LoVo (cell line): ENCODE data around the gene OTUD5.
A peak's percentile ranks its signal among the peaks of the same experiment; 100 is the strongest.
"Not testable (repeated sequence)": the region's sequence is repeated elsewhere in the genome, so short reads cannot be mapped to it uniquely, and the experiment has no call there.

Experiments
- DNase-seq: peaks from one replicate; pipeline ENCODE4 v3.0.0-alpha.2; 2016; ENCODE audit warnings: low spot score

The OTUD5 gene, protein sequence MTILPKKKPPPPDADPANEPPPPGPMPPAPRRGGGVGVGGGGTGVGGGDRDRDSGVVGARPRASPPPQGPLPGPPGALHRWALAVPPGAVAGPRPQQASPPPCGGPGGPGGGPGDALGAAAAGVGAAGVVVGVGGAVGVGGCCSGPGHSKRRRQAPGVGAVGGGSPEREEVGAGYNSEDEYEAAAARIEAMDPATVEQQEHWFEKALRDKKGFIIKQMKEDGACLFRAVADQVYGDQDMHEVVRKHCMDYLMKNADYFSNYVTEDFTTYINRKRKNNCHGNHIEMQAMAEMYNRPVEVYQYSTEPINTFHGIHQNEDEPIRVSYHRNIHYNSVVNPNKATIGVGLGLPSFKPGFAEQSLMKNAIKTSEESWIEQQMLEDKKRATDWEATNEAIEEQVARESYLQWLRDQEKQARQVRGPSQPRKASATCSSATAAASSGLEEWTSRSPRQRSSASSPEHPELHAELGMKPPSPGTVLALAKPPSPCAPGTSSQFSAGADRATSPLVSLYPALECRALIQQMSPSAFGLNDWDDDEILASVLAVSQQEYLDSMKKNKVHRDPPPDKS

DNA sequence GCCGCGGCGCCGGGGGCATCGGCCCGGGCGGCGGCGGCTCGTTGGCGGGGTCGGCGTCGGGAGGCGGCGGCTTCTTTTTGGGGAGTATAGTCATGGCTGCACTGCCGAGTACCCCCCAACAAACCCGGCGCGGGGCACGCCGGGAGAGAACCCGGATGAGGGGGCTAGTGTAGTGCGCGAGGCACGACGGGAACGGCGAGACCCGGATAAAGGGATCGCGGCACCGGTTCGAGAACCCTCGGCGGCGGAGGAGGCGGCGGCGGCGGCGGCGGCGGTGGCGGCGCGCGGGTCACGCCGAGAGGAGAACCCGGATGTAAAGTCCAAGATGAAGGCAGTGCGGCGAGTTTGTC lies at the start of gene OTUD5:
OTUD5 (minus strand) TSS at position 131 of the 350 bp plus-strand sequence; CDS start at position 94, 37 bp downstream.
- no peak for DNase-seq

DNA sequence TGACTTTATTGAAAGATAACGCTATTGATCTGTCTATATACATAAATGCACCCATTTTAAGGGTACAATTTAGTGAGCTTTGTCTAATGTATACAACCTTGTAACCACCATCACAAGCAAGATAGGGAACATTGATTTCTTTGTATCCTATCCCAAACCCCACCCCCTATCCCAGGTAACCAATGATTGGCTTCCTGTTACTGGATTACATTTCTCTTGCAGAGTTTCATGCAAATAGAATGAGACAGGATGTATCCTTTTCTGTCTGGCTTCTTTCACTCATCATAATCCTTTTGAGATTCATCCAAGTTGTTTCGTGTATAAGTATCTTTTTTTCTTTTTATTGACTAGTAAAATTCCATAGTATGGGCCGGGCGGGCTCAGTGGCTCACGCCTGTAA lies 46.3 kb upstream of the OTUD5 start:
- DNase-seq: peak; percentile 1

DNA sequence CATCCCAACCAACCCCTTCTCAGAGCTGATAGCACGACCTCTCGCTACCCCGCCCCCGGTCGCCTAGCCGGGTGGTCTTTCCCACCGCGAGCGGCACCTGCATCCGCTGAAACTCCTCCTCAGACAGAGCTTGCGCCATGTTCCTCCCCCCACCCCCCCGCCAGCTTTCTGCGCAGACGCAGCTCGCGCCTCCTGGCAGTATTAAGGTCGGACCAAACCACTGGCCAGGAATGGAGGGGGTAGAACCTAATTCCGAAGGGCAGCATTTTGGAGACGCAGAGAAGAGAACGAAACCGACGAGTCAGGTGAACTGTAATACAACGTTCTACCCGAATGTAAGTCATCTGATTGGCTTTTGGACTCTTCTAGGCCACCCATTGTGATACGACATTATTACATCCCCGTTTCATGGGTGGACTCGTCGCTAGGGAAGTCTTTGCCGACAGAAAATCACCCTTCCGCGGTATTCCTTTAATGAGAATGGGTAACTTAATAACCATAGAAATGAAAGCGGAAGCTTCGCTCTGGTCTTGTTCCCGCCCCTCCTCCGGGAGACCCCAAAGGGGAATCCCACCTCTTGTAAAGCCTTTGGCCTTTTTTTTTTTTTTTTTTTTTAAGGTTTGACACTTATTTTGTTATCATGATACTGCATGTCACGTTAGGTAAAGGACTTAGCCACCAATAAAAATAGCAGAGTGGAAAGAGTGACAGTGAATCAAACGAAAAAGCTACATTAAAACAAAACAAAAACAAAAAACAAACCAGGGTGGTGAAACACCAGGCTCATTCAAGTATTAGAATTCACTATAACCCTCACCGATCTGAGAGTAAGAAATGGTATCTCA lies 44.9 kb upstream of the OTUD5 start, which contains the start of gene GRIPAP1:
GRIPAP1 (minus strand) TSS at position 174 of the 845 bp plus-strand sequence; CDS start at position 139, 35 bp downstream.
- DNase-seq: peak; percentile 80

DNA sequence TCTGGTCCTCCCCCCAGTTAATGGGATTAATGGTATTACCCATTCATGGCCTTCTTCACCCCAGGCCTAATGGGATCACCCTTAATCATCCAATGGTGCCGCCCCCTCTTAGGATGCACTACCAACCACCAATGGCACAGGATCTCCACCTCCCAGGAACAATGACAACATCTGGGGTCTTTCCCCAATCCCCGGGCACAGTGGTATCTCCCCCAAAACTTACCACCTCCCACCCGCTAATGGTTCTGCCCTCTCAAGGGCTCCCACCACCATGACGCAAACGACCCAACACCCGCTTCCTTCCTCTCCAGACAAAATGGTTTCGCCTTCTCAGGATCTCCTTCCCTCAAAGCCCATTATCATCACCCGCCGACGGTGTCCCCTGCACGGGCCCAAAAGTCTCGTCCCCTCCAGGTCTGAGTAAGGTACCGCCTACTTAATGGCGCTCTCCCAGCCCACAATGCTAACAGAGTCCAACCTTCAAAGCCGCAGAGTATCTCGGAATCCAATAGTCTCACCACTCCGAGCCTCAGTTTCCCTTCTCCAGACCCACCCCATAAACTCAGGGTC lies 44.2 kb upstream of the OTUD5 start:
- peak; percentile 1 for DNase-seq

DNA sequence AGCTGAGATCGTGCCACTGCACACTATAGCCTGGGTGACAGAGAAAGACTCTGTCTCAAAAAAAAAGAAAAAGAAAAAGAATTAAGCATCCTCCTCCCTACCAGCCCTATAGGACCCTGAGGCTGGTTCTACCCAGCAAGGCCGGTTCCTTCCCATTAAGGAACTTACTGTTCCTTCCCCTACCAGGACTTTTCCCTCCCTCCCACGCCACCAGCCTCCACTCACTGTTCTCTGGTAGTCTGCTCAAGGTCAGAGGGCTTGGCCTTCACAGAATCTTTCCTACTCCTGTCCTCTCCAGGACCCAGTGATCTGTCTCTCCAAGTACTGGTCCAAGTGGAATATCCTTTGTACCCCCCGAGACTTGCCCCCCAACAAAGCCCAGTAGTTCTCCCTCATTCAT lies 43.2 kb upstream of the OTUD5 start:
- no peak for DNase-seq

DNA sequence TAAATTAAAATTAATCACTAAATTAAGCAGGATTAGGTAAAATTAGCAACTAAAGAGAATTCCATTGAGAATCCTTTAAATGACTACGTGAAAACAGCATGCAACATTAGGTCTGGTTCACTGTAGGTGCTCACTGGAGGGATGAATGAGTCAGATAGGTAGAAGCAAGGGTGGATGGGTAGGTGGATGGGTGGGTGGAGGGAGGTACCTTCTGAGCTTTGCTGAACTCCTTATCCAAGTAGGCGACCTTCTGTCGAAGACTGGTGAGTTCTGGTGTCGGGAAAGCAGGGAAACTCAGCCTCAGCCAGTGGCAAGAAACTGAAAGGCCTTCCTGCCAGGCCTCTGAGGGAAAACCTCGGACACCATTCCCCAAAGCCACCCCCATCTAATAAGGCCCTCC lies 41.6 kb upstream of the OTUD5 start:
- DNase-seq: no peak

DNA sequence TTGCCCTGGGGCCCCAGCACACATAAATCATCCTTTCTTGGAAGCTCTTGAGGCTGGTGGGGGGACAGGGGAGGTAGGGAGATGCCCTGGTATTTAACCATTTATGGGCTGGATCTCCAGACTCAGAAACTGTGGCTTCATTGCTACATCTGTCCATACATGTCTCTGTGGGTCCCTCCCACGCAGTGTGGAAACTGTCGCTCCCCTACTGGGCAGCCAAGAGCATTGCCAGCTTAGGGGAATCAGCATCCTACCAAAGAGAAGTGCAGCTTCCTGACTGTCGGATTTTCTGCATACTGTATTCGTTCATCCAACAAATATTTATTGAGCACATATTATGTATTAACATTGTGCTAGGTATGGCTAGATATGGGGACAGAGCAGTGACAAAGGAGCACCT lies 41.0 kb upstream of the OTUD5 start:
- DNase-seq: no peak

DNA sequence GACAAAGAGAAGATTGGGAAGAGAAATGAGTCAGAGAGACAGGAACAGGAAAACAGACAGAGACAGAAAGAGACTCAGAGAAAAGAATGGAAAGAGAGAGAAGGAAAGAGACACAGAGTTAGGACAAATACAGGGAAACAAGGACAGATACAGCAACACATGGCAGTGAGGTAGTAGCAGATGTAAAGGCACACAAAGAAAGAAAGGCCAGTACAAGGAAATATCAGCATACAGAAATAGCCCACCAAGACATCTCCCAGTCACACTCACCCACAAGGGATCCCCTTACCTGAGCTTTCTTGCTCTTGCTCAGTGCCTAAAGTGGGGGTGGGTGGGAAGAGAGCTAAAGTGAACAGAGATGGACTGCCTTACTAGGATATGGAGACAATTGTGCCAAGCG lies 40.5 kb upstream of the OTUD5 start:
- no peak for DNase-seq

DNA sequence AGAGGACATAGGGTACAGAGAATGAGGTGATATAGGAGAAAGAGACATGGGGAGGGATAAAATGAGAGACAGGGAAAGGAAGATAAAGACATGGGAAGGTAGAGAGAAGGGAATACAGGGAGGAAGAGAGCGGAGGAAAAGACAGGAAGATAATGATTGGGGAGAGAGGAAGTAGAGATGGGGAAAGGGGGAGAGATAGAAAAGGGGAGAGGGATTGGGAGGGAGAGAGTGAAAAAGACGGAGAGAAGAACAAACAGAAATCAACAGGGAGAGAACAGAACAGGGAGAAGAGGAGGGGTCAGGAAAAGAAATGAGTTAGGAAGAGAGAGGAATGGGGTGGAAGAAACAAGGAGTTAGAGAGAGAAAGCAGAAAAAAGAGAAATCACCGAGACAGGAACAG lies 40.0 kb upstream of the OTUD5 start:
- no peak for DNase-seq

DNA sequence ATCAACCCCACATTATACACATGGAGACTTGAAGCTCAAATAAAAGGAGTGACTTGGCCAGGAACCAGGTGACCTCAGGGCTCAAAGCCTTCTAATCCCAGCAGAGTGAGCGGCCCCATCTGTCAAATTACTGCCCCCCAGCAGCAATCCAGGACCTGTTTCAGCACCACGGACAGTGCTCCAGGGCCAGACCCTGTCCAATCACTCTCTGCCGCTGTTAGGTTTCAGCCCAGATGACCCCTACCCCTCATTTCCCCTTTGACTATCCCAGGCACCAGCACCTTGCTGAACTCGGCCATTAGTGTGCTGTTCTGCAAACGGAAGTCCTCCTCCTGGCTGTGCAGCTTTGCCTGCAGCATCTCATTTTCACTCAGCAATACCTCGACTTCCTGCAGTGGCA lies 39.6 kb upstream of the OTUD5 start:
- DNase-seq: no peak

DNA sequence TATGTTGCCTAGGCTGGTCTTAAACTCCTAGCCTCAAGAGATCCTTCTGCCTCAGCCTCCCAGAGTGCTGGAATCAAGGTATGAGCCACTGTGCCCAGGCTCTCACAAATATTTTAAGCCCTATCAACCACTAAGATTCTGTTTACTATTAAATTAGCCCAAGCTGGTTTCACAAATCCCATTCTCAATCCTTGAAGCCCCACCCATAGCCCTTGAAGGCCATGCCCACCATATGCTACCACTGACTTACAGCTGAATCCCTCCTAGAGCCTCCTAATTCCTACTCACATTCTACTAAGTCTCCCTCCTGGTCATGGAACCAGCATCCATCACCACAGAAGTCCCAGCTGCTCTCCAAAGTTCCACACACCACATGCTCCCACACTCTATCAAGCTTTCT lies 34.9 kb upstream of the OTUD5 start:
- DNase-seq: no peak

DNA sequence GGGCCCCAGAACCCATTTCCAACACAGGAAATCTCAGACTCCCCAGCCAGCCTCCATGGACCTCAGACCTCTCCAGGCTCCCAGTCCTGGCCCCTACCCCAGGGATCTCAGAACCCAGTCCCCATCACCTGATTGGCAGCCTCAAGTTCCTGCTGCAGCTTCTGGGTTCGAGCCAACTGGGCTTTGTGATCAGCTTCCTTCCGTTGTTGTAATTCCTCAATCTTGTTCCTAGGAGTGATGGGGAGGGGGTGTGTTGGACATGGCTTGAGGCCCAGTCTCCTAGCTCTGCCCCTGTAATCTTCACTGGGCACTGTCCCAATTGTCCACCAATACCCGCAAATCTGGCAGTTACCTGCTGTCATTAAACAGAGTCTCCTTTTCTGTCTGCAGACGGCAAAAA lies 32.1 kb upstream of the OTUD5 start:
- DNase-seq: no peak

DNA sequence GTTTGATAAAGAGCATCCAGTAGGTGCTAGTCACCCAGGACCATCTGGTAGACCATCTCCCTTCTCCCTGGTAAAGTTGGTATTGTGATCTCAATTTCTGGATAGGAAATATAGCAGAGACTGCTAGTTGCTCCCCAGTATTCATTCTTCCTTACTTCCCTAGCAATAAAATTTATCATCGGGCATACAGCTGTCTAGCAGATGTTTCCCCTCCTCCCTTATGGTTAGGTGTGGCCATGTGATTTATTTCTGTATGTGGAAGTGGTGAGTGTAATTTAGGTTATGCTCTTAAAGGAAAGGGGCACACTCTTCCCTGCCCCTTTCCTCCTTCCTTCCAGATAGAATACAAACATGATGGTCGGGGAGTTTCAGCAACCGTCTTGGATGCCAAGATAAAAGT lies 26.5 kb upstream of the OTUD5 start:
- no peak for DNase-seq

DNA sequence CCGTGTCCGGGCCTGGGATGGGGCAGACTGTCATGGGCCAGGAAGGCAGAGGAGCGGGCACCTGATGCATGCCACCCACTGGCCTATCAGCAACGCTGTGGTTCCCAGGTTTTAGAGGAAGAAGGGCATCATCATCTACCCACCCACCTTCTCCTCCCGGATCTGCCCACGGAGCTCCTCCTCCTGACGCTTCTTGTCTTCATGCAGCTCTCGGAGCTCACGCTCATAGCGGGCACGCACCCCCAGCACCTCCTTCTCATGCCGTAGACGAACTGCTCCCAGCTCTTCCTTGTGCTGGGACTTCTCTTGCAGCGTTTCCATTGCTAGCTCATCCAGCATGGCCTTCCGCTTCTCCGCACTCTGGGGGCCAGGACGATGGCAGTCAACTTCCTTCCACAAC lies 25.7 kb upstream of the OTUD5 start:
- DNase-seq: no peak

DNA sequence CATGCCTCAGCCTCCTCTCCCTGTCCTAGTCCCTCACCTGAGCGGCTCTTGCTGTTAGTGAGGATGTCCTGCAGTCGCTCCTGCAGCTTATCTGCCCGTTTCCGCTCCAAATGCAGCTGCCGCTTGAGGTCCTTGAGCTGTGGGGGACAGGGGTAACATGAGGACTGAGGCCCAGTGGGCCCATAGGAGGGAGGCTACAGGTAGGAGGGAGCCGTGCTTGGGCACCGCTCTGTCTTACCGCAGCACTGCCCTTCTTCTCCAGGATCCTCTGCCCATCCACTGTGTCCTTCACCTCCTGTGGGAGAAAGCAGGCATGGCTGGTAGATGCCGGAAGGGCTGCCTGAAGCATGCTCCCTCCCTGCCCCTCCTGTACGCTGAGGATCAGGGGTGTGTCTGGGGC lies 23.8 kb upstream of the OTUD5 start:
- DNase-seq: no peak

DNA sequence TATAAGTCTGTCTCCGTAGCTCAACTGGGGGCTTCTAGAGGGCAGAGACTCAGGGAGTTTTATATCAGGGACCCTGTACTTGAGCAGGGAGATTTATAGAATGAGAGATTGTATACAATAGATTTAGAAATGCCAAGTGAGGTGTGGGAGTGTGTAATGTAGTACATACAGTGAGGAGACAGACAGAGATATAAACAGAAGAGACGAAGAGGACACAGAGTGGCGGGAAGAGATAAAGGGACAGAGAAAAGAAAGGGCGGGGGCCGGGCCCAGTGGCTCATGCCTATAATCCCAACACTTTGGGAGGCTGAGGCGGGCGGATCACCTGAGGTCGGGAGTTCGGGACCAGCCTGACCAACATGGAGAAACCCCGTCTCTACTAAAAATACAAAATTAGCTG lies 22.9 kb upstream of the OTUD5 start:
- not testable (repeated sequence) for DNase-seq

DNA sequence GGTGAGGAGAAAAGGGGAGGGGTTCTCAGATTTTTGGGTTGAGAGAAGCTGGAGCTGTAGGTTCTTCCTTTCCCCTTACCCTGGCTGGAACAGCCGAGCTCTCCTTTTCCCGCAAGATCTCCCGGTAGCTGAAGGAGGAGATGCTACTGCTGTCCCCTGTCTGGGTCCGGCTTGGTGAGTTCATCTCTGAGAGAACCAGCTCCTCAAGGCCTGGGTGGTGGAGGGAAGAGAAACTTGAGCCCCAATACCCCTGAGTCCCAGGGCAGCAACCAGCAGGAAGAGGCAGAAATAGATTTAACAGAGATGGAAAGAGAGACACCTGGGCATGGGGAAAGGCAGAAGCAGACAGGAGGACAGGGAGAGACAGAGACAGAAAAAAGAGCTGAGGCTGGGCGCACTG lies 20.8 kb upstream of the OTUD5 start:
- no peak for DNase-seq

DNA sequence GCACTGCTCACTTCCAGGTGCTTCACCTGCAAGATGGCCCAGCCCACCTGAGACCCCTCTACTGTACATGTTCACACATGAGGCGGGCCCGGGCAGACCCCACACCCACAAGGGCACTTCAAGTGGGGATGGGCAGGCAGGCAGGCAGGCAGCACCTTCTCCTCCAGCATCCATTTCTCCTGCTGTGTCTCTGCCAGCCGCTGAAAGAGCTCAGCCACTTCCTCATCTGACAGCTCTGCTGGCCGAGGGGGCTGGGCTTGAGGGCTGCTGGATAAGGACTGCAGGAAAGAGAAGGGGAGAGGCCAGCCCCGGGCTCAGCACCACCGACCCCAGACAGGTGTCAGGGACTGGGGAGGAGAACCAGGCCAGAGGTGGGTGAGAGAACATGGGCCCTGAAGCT lies 18.7 kb upstream of the OTUD5 start:
- no peak for DNase-seq

DNA sequence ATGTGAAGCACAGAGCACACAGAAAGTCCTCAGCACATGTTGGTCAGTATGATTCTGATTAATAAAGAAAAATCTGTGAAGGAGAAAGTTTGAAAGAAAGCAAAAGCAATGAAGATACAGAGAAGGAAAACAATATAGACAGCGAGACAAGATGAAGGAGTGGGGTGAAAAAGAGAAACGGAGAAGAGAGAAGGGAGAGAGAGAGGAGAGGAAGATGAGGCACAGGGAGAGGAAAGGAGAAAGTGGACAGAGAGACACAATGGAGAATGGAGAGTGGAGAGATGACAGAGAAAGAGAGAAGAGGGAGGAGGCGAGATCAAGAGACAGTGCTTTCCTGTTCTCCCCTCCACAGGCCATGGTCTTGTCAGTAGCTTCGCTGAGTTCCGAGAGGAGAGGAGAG lies 18.1 kb upstream of the OTUD5 start:
- no peak for DNase-seq

DNA sequence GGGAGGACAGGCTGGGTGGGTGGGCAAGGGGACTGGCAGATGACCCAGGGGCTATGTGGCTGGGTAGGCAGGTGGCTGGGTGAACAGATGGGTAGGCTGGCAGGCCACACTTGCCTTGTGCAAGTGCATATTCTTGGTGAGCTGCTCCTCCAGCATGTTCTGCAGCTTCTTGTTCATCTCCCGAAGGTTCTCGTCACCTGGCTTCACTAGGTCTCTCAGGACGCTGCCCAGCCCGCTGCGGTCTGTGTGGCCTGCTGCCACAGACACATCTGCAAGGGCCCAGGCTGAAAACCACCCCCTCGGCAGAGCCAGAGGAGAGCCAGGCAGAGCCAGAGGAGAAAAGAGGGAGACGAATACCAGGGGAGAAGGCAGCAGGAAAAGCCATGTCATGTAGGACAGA lies 17.6 kb upstream of the OTUD5 start:
- DNase-seq: no peak

DNA sequence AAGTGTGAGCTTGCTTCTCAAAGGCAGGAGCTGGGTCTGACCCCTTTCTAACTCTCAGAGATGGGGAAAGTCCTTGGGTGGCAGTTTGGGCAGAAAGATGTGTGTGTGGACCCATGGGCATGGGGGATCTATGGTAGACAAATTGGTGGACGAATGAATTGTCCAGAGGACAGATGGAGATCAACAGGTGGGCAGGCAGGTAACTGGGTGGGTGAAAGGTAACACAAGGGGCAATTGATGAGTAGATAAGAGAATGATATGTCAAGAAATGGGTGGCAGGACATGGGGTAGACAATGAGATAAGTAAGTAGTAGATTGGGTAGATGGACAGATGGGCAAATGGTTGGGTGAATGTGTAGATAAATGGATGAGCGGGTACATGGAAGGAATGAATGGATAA lies 17.2 kb upstream of the OTUD5 start:
- DNase-seq: no peak

DNA sequence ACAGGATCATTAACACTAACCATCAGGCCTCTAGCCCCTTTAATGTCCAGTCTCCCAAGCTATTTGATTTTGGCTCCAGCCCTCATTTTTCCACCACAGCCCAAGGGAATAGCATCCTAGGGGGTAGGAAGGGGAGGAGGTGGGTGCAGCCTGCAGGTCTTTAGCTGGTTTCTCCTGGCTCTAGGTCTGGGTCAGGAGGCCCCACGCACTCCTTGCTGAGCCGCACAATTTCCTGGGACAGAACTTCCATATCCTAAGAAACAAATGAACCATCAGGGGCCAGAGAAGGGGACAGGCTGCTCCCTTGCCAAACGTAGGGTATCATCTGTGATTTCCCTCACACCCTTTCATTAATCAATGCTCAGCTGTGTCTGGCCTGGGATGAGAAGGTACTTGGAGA lies 16.6 kb upstream of the OTUD5 start:
- no peak for DNase-seq
